HFFc6 (cell line): ENCODE data around the gene FAM120A. TPM values are rescaled to one million over a fixed set of nuclear protein-coding genes. Genes with fewer than 3 reads are reported as not detected.

Experiments used
- DNase-seq: peaks from one replicate; pipeline ENCODE4 v3.0.0-alpha.2; 2018
- H3K27ac Mint-ChIP-seq: 2 replicates; pipeline ENCODE4 v1.8.0; 2020; ENCODE audit warnings: mild to moderate bottlenecking, mixed read lengths
- H3K27me3 Mint-ChIP-seq: 2 replicates; pipeline ENCODE4 v1.8.0; 2021; ENCODE audit warnings: mild to moderate bottlenecking, moderate library complexity, mixed read lengths; ENCODE audit not compliant: insufficient read depth
- H3K36me3 Mint-ChIP-seq: 2 replicates; pipeline ENCODE4 v1.8.0; 2021; ENCODE audit warnings: low read depth, mixed read lengths
- H3K4me1 Mint-ChIP-seq: 2 replicates; pipeline ENCODE4 v1.8.0; 2020; ENCODE audit warnings: low read depth, mixed read lengths
- H3K4me3 Mint-ChIP-seq: 2 replicates; pipeline ENCODE4 v1.8.0; 2020; ENCODE audit warnings: mild to moderate bottlenecking, moderate library complexity, mixed read lengths
- H3K9me3 Mint-ChIP-seq: 2 replicates; pipeline ENCODE4 v1.8.0; 2020; ENCODE audit warnings: mild to moderate bottlenecking, mixed read lengths
- total RNA-seq, 6 experiments: library from RNA; stranded (reverse); fragmentation: NEBNext Ultra II Directional; extraction: Animal tissue kit (Norgen Biotek cat#: 25700); gene quantifications; 2 replicates in 1 of 6; 3 replicates in 5 of 6; pipeline ENCODE4 v1.2.3, GENCODE V29; 2021
- TF ChIP-seq, protein P1 (sequence below): fragments of 200-600 bp; sonication (generic); IDR thresholded peaks from 2 replicates; pipeline ENCODE4 v1.5.0; 2021; ENCODE audit warnings: antibody characterized with exemption, mild to moderate bottlenecking

FAM120A gene
- total RNA-seq, 6 experiments from 2014 or later: 139 to 161 (median 155) TPM

DNA sequence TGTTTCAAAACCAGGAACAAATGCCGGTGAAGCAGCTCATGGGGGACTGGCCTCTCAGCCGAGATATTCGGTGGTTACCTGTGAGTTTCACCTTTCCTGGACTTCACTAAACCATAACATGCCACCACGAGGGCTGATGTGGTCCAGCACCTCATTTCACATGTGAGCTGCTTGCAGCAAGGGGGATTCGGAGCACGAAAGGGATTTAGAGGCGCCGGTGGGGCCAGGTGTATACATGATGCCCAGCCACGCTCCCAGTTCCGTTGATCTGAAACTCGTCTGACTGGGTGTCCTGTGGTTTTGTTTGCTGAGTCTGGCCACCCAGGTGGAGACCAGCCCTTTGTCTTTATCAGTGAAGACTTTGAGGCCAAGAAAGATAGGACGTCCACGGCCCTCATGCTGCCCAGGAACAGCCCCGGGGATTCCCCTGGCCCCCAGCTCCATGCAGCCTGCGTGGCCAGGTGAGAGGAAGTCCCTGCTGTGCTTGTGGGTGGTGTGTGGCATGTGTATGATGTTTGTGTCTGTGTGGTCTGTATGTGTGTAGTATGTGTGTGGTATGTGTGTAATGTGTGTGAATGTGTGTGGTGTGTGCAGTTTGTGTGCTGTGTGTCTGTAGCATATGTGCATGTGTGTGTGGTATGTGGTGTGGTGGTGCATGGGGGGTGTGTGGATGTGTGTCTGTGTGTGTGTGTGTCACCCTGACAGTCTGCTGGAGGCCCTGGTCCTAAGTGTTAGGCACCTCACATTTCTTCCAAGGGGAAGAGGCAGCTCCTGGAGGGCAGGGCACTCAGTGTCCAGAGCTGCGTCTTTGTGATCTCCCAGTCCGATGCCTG lies 148.3 kb downstream of the FAM120A start:
- H3K36me3 Mint-ChIP-seq: peaks cover 2% of the 10 kb centered on the region; the same call in 1 of the 2 replicates
- H3K27me3 Mint-ChIP-seq: peaks cover 2% of the 10 kb centered on the region; the same call in 1 of the 2 replicates
- no peak overlapping the region for H3K27ac Mint-ChIP-seq
- TF ChIP-seq, protein P1, sequence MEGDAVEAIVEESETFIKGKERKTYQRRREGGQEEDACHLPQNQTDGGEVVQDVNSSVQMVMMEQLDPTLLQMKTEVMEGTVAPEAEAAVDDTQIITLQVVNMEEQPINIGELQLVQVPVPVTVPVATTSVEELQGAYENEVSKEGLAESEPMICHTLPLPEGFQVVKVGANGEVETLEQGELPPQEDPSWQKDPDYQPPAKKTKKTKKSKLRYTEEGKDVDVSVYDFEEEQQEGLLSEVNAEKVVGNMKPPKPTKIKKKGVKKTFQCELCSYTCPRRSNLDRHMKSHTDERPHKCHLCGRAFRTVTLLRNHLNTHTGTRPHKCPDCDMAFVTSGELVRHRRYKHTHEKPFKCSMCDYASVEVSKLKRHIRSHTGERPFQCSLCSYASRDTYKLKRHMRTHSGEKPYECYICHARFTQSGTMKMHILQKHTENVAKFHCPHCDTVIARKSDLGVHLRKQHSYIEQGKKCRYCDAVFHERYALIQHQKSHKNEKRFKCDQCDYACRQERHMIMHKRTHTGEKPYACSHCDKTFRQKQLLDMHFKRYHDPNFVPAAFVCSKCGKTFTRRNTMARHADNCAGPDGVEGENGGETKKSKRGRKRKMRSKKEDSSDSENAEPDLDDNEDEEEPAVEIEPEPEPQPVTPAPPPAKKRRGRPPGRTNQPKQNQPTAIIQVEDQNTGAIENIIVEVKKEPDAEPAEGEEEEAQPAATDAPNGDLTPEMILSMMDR: no peak
- no peak overlapping the region for H3K4me3 Mint-ChIP-seq
- H3K4me1 Mint-ChIP-seq: no peaks in the 10 kb centered on the region
- no peaks in the 10 kb centered on the region for H3K9me3 Mint-ChIP-seq
- DNase-seq: no peak

DNA sequence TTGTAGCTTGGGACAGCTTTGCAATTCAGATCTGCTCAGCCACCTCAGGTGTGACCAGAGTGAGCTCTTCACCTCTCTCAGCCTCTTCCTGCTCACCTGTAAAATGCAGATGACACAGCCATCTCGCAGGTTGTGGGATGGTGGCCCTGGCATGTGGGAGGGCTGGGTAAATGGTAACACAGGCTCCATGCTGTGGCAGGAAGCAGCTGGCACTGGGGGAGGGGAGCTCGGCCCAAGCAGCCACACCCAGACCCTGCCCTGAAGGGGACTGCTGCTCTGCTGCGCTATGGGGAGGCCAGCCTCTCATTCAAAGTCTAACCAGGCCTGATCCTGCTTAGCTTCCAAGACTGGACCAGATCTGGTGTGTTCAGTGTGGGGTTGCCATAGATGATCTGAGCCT lies 149.0 kb downstream of the FAM120A start:
- H3K4me3 Mint-ChIP-seq: no peak overlapping the region
- peaks cover 8% of the 10 kb centered on the region for H3K36me3 Mint-ChIP-seq
- no peak overlapping the region for H3K27ac Mint-ChIP-seq
- no peak for DNase-seq
- no peaks in the 10 kb centered on the region for H3K9me3 Mint-ChIP-seq
- TF ChIP-seq, protein P1: no peak
- peaks cover 2% of the 10 kb centered on the region; the same call in 1 of the 2 replicates for H3K27me3 Mint-ChIP-seq
- no peaks in the 10 kb centered on the region for H3K4me1 Mint-ChIP-seq

GRCh38 chr9:93601063-93601462 lies 149.6 kb downstream of the FAM120A start:
- Mint-ChIP-seq H3K4me3 (no peak overlapping the region), H3K4me1 (peaks cover under 1% of the 10 kb centered on the region), H3K27me3 (peaks cover under 1% of the 10 kb centered on the region; the same call in 1 of the 2 replicates), H3K9me3 (peaks cover 2% of the 10 kb centered on the region; the same call in 1 of the 2 replicates), H3K36me3 (peaks cover 12% of the 10 kb centered on the region), H3K27ac (no peak overlapping the region)
- no peak for DNase-seq
- TF ChIP-seq, protein P1: no peak

DNA sequence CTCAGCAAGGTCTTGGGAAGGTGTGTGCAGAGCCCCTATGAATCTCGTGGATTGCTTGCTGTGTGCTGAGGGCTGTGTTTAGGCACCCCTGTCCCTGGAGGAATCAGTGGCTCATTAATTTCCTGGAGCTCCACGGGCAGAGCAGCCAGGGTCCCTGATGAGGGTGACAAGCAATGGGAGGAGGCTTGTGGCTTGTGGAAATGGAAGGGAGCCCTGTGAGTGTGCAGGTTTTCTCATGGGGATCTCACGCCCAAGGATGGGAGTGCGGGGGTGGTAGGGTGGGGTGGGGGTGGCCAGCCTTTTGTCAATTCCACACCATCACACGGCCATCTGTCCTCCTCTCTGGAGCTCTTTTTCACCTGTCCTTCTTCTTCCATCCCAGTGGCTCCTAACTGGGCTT lies 150.2 kb downstream of the FAM120A start:
- DNase-seq: no peak
- H3K9me3 Mint-ChIP-seq: peaks cover 8% of the 10 kb centered on the region
- no peak overlapping the region for H3K4me3 Mint-ChIP-seq
- H3K27ac Mint-ChIP-seq: no peak overlapping the region
- peaks cover 6% of the 10 kb centered on the region for H3K4me1 Mint-ChIP-seq
- H3K36me3 Mint-ChIP-seq: peaks cover 18% of the 10 kb centered on the region
- TF ChIP-seq, protein P1: no peak
- no peaks in the 10 kb centered on the region; the same call in 1 of the 2 replicates for H3K27me3 Mint-ChIP-seq

DNA sequence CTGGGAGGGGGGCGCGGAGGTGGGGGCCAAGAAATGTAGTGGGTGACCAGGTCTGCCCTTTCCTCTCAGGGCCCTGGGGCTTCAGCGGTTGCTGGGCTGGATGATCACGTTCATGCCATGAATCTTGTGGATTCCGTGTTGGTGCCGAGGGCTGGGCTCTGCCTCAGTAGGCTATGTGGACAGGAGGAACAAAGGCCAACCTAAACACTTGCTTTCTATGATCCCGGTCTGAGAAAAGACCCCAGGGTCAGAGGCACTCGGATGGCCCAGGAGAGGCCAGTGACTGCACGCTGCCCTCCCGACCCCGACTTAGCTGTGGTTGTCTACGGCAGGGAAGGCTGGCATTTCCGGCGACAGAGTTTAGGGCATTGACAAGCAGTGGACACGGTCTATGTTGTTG lies 151.5 kb downstream of the FAM120A start:
- peaks cover 11% of the 10 kb centered on the region for H3K4me1 Mint-ChIP-seq
- no peaks in the 10 kb centered on the region; the same call in 1 of the 2 replicates for H3K27me3 Mint-ChIP-seq
- peaks cover 12% of the 10 kb centered on the region for H3K9me3 Mint-ChIP-seq
- no peak for DNase-seq
- H3K36me3 Mint-ChIP-seq: peaks cover 22% of the 10 kb centered on the region
- no peak overlapping the region for H3K27ac Mint-ChIP-seq
- no peak overlapping the region for H3K4me3 Mint-ChIP-seq
- TF ChIP-seq, protein P1: no peak
